GM12864 (cell line): Measurements from ENCODE around the gene KIF22.
"Not testable (repeated sequence)": the region's sequence is repeated elsewhere in the genome, so short reads cannot be mapped to it uniquely, and the experiment has no call there.

ENCODE experiments used
- DNase-seq: peaks from one replicate; pipeline ENCODE4 v3.0.0-alpha.2; 2011; ENCODE audit warnings: low read depth
- H3K4me3 ChIP-seq: 2 replicates; pipeline ENCODE4 v1.5.1; 2011; ENCODE audit warnings: mild to moderate bottlenecking, low read depth, low read length, control low read depth
- CTCF ChIP-seq: IDR thresholded peaks from 2 replicates; pipeline ENCODE4 v1.5.1; 2011; ENCODE audit warnings: low read depth, mild to moderate bottlenecking, moderate library complexity, low read length, control low read depth, inconsistent platforms; ENCODE audit errors: missing control alignments

Gene KIF22

GRCh38 chr16:29784157-29784556 lies 6.4 kb upstream of the KIF22 start:
- DNase-seq = no peak
- H3K4me3 ChIP-seq = no peak overlapping the region
- TF ChIP-seq CTCF = no peak

GRCh38 chr16:29784901-29785500 lies 5.5 kb upstream of the KIF22 start:
- no peak for DNase-seq
- H3K4me3 ChIP-seq = no peak overlapping the region; the same call in 1 of the 2 replicates
- TF ChIP-seq CTCF = peak; percentile 82

- H3K4me3 ChIP-seq, DNase-seq: not testable (repeated sequence)
Measured at GRCh38 chr16:29787155-29787554, 3.4 kb upstream of the KIF22 start.

DNA sequence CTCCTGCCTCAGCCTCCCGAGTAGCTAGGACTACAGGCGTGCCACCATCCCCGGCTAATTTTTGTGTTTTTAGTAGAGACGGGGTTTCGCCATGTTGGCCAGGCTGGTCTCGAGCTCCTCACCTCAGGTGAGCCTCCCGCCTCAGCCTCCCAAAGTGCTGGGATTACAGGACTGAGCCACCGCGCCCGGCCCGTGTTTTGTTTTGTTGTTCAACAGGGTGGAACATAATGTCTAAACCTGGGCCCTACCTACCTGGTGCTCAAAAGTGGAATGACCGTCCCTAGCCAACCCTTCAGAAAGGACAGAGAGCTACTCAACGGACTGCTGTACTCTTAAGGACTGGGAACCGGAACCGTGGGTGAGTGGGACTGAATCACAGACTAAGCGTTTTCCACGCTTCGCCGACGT lies 772 bp upstream of the KIF22 start:
- H3K4me3 ChIP-seq = peak overlapping the region; percentile 94
- no peak for TF ChIP-seq CTCF
- no peak for DNase-seq

- no peak for TF ChIP-seq CTCF
- H3K4me3 ChIP-seq = peak overlapping the region; percentile 65
- no peak for DNase-seq
Measured at GRCh38 chr16:29790949-29791844, 646 bp downstream of the KIF22 start.

GRCh38 chr16:29791845-29792807 lies 1.6 kb downstream of the KIF22 start:
- no peak for DNase-seq
- TF ChIP-seq CTCF = no peak
- H3K4me3 ChIP-seq = peak overlapping the region; percentile 65

DNA sequence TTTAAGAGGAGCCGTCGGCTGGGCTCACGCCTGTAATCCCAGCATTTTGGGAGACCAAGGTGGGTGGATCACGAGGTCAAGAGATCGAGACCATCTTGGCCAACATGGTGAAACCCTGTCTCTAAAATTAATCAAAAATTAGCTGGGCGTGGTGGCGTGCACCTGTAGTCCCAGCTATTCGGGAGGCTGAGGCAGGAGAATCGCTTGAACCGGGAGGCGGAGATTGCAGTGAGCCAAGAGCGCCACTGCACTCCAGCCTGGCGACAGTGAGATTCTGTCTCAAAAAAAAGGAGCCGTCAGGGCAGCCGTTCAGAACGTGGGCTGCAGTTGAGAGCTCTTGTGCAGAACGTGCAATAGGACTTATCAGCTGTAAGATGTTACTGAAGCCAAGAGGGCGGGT lies 2.6 kb downstream of the KIF22 start:
- H3K4me3 ChIP-seq = not testable (repeated sequence)

More for the DNA sequence above, 2.6 kb downstream of the KIF22 start:
- not testable (repeated sequence) for DNase-seq
